Activated T-cell treated with anti-CD3 and anti-CD28 coated beads, Interleukin-2, amount 50 U/mL, for 48 hours (primary cell): ENCODE measurements around the gene NAPG.
"Not testable (repeated sequence)": the region's sequence is repeated elsewhere in the genome, so short reads cannot be mapped to it uniquely, and the experiment has no call there.

Experiments
- DNase-seq, 2 experiments: peaks; one replicate each; pipeline ENCODE4 v3.0.0-alpha.2; 2020

The NAPG gene

DNA sequence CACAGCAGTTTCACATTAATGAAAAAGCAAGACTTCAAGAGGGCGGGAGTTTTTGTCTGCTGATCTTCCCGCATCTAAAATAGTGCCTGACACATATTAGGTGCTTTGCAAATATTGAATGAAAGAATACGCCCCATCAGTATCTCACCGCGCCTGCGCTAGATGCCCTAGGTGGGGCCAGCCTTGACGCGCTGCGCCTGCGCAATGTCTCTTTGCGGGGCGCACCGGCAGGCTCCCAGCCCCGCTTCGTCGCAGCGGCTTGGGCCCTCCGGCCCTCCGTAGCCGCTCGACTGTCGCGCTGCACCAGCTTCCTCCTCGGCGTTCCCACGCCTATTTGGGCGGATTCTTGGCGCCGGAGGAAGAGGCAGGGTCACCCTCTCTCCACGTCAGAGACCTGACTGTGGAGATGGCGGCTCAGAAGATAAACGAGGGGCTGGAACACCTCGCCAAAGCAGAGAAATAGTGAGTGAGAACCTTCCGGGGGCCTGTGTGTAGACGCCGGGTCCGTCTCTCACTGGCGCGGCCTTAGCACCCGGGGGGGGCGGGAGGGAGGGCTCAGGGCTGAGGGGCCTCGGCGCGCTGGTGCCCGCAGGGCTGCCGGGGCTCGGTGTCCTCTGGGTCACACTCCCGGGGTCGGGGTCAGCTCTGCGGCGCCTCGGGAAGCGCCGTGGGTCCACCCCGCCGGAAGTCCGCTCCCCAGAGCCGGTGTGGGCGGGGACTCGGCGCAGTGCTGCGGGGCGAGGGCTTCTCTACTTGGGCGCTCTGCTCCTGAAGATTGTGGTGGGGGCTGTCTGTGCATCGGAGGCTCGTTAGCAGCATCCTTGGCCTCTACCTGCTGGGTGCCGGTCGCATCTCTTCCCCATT is at the start of gene NAPG:
Gene NAPG, plus strand, starts transcription at position 331 of the 864 bp plus-strand sequence. Its CDS starts 76 bp downstream, at position 407.
- DNase-seq = peak; percentile 89 to 93

DNA sequence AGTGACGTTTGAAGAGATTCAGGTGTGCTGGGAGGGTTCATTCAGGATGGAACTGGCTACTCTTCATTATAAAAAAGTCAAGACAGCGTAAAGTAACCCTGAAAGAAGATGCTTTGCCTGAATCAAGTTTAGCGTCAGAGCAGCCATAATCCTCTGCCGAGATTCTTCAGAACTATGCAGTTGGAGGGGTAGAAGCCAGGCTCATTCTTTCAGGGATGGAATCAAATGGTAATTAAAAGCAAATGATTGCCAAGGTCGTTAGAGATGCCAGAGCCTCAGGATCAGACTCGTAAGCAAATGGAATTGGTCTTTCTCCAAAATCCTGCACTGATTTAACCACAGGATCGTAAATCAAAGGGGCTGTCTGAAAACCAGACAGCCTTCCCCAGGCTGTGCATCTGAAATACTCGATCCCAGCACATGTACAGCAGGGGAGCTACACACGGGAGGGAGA is 49.5 kb upstream of the NAPG start:
- DNase-seq = no peak

DNA sequence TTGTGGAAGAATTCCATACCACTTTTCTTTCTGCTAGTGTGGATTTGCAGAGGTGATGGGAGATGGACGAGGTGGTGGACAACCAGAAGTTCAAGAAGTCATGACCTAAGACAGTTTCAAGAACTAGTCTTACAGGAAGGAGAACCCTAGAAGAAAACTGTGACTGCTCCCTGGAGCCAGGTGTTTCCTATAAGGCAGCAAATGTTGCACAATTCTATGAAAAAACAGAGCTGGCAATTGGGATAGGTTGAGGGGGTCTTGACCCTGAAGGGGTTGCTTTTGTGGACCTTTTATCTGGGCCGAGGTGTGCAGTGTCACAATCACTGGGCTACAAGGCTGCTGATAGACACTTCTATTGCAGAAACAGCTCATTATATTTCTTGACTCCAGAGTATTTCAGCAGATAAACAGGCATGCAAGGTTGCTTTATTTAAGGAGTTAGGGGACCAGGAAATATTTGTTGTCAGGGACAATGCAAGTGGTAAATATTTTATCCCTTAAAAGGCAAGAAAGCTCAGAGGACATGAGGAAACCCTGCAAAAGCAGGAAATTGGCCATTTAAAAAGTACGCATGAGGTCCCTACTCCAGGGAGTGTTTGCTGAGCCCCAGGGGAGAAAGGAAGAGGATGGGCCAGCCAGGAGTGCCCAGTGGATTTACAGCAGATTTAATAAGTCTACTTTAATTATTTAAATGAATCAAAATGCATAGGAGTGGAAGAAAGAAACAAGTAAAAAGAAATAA is 48.5 kb upstream of the NAPG start:
- no peak for DNase-seq

DNA sequence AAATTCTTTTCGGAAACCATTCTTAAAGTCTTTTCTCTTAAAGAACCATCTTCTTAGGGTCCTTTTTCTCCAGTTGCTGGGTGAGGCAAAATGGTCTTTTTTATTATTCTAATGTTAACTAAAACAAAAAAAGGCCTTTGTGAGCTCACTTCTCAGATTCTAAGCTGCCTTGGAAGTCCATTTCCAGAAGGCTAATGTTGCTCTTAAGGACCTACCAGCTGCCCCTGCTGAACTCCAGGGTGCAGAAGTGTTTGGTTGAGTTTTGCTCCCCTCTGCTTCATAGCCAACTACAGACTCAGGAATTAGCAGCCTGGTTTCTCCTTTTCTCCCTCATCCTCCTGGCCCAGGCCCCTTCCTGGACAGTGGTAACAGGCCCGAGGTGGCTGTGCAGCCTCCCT is 48.0 kb upstream of the NAPG start:
- DNase-seq = no peak

DNA sequence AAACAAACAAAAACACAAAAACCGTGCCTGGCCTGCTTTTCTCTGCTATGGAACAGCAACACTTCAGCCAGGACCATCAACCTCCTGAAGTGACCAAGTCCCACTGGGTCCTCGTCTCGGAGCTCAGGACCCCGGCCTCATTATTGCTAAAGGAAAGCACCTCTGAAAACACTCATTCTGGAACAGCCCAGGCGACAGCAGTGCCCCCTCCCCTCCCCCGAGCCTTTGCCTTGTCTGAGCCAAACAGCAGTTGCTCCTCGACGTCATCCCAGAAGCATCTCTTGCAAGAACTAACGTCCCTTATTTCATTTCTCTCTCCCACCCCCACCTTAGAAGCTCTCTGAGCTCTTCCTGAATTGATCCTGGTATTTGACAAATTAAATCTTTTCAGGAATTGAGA is 44.0 kb upstream of the NAPG start:
- no peak for DNase-seq

DNA sequence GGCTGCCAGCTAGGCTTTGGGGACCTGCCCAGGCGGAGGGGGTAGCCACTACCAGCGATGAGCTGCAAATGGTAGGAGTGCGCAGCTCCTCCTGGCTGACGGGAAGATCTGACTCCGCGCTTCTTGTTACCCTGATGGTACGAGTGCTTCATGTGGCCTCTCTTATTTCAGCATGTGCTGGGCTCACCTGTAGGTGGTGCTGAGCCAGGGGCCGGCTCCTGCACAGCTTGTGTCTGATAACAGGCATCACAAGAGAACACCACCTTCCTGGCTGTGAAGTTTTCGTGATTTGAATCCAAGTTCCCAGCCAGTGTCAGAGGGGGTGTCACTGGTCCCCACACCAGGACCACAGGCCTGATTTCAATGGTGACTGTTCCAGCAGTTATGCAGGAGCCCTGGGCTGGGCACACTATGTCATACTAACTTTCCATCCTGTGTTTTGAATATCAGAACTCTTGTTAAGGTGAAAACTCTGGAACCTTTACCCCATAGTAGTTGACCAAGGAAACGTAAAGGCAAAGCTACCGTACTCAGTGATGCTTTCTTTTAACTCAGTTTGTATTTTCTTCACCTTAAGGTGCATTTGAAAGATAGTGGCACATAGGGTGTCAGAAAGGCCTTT is 43.4 kb upstream of the NAPG start:
- no peak for DNase-seq

DNA sequence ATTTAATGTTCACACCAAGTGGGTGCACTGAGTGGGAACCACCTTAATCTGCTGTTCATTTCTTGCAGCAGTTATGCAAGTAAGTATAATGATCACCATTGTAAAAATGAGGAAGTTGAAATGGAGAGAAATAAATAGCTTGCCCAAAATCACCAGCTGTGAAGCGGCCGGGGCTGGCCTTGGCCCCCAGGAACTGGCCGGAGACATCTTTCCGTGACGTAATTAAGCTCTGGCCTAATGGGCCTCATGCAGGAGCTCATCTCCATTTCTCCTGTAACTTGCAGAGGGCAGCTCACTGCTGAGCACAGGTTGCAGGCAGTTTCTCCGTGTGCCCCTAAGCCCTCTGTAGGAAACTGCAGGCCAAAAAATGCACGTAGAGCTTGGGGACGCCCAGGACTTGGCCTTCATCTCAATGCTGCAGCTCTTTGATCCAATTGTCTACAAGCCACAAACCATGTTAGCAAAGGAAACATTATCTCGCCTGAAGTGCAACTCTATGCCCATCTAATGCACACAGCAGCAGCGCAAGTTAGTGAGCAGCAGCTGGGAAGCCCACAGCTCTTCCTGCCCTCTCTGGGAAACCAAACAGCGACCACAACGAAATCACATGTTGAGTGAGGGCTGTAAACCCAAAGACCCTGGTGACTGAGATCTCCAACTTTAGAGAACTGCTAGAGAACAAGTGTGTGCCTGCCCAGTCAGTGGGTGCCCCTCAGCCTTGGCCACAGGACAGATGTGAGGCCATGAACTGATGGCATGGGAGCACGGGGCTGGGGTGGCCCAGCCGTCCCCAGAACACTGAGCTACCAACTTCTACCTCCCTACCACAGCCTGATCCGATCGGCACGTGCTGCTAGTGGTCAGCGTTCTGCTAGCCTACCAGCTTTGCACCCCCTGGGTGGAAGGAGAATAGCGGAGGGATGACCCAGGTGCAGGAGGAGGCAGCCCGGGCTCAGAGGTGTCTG is 42.6 kb upstream of the NAPG start:
- no peak for DNase-seq

DNA sequence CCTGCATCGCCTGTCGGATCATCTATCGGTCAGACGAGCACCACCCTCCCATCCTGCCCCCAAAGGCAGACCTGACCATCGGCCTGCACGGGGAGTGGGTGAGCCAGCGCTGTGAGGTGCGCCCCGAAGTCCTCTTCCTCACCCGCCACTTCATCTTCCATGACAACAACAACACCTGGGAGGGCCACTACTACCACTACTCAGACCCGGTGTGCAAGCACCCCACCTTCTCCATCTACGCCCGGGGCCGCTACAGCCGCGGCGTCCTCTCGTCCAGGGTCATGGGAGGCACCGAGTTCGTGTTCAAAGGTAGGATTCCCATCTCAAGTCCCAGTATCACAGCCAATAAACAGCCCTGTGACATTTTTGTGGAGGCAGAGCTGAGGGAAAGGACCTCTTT is 40.4 kb upstream of the NAPG start:
- no peak for DNase-seq

DNA sequence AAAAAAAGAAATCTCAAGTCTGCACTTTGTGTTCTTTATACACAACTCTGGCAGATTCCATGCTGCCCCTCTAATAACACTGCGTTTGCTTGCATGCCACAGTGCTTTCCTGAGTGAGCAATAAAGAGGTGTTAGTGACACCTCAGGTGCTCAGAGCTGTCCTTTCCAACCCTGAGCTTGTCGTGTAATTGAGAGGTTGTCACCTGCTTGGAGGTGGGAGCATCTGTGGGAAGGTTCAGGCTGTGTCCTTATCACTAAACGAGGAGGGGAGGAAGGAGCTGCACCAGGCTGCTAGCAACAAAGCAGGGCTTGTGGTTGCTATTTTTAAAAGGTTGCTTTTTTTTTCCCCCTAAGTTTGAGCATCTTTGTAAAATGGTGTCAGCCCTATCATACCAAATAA is 39.5 kb upstream of the NAPG start:
- no peak for DNase-seq

DNA sequence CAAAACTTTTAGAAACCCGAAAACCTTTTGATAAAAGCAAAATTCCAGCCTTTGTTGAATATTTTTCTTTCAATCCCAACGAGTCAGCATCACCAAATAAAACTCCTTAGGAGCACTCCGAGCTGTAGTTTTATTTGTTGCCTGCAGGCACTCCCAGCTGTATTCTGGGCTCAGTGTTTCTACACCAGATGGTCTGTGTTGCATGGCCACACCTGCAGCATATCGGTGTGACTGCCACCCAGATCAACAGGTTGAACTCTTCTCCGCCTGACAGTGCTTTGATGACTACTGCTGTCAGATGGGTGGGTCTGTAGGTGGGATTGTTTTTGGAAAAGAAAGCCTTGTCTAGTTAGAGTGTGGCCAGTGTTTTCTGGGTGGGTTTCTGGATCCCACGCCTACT is 38.7 kb upstream of the NAPG start:
- no peak for DNase-seq

DNA sequence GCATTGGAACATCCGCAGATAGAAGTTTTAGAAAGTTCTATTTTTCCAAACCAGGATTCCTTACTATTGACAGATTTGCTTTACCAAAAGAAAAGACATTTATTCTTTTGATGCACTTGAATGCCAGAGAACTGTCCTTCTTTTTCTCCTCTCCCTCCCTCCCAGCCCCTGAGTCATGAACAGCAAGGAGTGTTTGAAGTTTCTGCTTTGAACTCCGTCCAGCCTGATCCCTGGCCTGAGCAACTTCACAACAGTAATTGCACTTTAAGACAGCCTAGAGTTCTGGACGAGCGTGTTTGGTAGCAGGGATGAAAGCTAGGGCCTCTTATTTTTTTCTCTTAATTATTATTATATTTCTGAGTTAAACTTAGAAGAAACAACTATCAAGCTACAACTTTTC is 37.8 kb upstream of the NAPG start:
- no peak for DNase-seq

DNA sequence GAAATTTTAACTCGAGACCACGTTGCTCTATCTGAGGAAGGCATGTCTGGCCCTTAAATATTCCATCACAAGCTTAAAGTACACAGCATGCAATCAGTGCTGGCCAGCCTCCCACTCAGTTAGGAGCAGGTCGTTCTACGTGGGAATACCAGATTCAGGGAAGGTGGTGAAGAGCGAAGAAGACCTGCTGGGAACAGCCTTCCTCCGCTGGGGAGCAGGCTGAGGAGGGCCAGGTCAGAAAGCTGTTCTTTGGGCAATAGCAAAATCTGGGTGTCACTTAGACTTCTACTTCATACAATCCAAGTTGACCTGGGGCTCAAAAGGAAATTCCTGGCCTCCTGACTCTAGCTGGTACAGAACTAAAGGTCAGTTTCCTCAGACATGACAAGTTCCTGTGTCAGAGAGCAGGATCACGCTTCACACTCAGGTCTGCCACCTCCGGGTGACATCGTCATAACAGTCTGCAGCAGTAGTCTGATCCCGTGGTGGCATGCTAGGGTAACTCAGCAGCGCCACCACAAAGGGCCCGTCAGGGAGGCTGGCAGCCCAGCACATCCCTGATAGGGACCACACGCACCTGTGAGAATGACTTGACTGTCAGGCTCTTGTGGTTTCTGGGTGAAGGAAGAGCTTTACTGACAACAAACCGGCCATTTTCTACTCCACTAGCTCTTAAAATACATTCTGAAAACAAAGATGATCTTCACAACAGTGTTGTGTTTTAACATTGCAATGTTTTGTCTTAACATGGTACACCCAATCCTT is 35.2 kb upstream of the NAPG start:
- DNase-seq = peak; percentile 70 to 80

DNA sequence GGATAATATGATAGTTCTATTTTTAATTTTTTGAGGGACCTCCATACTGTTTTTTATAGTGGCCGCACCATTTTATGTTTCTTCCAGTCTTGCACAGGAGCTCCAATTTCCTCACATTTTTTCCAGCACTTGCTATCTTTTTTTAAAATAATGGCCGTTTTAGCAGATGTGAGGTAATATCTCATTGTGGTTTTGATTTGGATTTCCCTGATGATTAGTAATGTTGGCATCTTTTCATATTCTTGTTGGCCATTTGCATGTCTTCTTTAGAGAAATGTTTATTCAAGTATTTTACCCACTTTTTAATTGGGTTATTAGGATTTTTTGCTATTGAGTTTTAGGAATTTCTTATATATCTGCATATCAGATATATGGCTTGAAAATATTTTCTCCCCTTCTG is 29.9 kb upstream of the NAPG start:
- DNase-seq = no peak

DNA sequence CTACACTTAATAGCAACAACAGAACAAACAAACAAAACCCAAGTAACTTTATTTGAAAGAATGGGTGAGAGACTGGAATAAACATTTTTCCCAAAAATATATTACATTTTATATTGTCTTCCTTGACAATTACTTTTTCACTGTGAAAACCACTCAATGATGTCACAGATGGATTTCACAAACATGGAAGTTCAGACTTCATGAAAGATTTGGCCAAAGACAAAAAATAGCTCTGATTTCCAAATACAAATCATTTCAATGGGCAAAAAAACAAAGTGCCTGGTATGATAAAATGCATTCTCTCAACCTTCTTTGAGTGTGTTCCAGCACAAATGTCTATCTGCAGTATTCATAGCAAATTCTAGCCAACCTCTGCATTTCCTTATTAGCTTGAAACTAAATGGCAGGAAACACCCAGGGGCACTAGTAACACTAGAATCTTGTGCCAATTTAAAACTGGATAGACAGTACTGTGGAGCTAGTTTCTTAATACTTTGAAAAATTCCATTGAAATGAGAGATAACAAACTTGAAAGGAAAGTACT is 28.5 kb upstream of the NAPG start:
- DNase-seq = no peak

DNA sequence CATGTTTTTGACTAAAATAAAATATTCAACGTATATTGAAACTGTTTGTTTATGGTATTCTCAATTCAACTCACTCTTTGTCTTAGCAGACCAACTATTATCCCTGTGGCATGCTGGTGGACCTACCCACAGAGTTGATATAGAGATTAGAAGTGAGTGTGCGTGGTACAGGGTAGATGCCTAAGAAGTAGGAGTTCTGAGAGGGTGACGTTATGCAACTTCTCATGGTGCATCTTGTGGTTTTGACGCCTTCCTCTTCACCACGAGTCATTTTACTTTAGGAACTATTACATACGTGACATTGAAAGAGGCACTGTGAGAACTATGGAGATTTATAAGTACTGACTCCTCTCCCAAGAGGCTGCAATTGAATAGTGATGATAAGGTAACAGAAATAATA is 26.6 kb upstream of the NAPG start:
- no peak for DNase-seq

DNA sequence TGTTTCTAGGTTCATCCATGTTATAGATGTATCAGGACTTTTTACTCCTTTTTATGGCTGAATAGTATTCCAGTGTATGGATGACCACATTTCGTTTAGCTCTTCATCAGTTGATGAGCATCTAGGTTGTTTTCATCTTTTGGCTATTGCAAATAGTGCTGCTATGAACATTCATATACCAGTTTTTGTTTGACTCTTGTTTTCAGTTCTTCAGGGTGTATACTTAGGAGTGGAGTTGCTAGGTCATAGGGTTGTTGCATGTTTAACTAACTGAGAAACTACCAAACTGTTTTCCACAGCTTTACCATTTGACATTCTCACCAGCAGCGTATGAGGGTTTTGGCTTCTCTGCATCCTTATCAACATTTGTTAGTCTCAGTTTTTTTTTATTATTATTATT is 25.8 kb upstream of the NAPG start:
- DNase-seq = no peak

DNA sequence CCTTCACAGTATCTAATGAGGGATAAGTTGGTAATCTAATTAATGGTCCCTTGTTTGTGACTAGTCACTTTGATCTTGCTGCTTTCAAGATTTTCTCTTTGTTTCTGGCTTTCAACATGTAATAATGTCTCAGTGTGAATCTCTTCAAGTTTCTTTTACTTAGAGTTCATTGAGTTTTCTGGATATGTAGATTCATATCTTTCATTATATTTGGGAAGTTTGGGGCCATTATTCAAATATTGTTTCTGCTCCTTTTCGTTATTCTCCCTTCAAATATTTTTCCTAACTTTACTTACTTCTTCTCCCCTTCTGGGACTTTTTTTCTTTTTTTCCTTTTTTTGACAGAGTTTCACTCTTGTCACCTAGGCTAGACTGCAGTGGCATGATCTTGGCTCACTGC is 21.1 kb upstream of the NAPG start:
- DNase-seq = no peak

DNA sequence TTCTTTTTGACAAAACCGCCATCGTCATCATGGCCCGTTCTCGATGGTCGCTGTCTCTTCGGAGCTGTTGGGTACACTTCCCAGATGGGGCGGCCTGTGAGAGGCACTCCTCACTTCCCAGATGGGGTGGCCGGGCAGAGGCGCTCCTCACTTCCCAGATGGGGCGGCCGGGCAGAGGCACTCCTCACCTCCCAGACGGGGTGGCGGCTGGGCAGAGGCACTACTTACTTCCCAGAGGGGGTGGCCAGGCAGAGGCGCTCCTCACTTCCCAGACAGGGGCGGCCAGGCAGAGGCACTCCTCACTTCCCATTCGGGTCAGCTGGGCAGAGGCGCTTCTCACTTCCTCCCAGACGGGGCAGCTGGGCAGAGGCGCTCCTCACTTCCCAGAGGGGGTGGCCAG is 19.9 kb upstream of the NAPG start:
- DNase-seq = not testable (repeated sequence)

DNA sequence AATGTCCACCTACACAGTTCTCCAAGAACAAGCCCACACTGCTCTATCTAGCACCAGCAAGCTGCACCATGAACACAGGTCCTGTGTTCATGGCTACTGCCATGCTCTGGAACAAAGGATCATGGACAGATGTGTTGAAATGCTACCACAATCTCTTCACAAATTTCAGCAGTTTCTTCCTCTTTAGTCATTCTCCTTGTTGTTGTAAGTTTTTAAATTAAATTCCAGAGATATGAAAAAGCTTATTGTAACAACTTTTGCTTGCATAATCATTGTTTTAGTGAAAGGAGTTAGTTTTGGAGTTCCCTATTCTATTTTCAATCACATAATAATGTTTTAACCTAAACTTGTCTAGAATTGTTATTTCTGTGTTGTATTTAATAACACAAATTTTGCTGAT is 17.2 kb upstream of the NAPG start:
- no peak for DNase-seq

DNA sequence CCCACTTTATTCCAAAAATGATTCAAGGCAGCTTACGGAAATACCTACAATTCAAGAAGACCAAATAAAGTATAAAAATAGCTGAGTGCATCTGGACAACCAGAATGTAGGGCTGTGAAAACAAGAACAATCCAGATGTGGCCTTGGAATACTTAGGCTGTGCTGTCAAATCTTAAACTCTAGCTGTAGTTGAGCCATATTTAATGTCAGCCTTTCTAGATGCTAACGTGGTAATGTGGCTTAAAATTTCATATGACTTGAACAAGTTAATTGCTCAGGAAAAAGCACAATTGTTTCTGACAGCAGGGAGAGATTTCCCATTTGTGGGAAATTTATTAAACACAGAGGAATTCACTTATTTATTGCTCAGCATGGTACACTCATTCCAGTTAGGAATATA is 14.6 kb upstream of the NAPG start:
- no peak for DNase-seq

DNA sequence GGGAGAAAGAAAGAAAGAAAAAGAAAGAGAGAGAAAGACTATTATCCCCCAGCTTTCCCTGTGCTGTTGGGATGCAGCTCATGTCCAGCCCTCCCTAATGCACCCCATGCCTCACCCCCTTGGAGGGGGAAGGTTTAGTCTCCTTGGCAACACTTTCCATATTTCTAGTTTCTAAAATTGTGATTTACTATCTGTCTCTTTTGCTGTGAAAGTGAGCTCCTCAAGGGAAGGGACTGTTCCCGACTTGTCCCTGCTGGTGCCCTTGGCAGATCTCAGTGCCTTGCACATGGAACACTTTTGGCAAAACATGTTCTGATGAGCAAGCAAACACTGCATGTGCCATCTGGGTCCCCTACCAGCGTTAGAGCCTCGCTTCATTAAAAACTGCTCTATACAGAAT is 11.7 kb upstream of the NAPG start:
- no peak for DNase-seq

DNA sequence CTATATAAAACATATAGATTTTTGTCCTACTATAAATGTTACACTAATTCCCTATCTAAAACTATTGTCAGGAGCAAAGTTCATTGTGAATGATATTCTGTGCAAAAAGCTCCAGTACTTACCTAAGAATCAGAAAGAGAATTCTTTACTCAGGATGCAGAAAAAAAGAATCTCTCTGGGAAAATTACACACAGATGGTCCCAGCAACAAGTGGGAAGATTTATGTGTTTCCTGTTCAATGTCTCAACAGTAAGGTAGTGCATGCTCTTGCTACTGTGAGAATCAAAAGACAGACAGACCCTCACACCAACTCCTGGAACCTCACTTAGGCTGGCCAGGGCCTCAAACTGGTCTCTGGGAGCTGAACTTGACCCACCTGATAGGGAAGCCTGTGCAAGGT is 11.2 kb upstream of the NAPG start:
- DNase-seq = no peak
